SK-N-SH (cell line): ENCODE data around the gene ATG16L2.

ENCODE experiments used
- EP300 ChIP-seq, 2 experiments: IDR thresholded peaks; 2 replicates each; pipeline versions ENCODE4 v1.4.0 to v1.6.1; 2012; ENCODE audit warnings: borderline replicate concordance in 1 of 2, low read depth in 1 of 2, low read length in 1 of 2
- JUND ChIP-seq: IDR thresholded peaks from 2 replicates; pipeline ENCODE4 v1.4.0; 2012
- MXI1 ChIP-seq: IDR thresholded peaks from 2 replicates; pipeline ENCODE4 v1.6.1; 2012; ENCODE audit warnings: mild to moderate bottlenecking, low read depth, low read length, improper control_type of control experiment
- POLR2AphosphoS5 ChIP-seq: IDR thresholded peaks from 2 replicates; pipeline ENCODE4 v1.6.1; 2012; ENCODE audit warnings: low read depth, low read length
- RAD21 ChIP-seq: IDR thresholded peaks from 2 replicates; pipeline ENCODE4 v1.6.1; 2012; ENCODE audit warnings: mild to moderate bottlenecking, low read length
- RFX5 ChIP-seq: IDR thresholded peaks from 2 replicates; pipeline ENCODE4 v1.6.1; 2012; ENCODE audit warnings: mild to moderate bottlenecking, improper control_type of control experiment, low read length
- SMC3 ChIP-seq: IDR thresholded peaks from 2 replicates; pipeline ENCODE4 v1.6.1; 2012; ENCODE audit warnings: low read depth, low read length, improper control_type of control experiment
- TAF1 ChIP-seq: IDR thresholded peaks from 2 replicates; pipeline ENCODE4 v1.6.1; 2012; ENCODE audit warnings: low read depth, mild to moderate bottlenecking, low read length, moderate library complexity, borderline replicate concordance
- TF ChIP-seq, protein P1 (sequence below): fragments of 200-600 bp; sonication (generic); IDR thresholded peaks from 2 replicates; pipeline ENCODE4 v1.6.1; 2017; ENCODE audit warnings: antibody characterized with exemption, mild to moderate bottlenecking, moderate library complexity
- TF ChIP-seq, protein P2 (sequence below): IDR thresholded peaks from 2 replicates; pipeline ENCODE4 v1.4.0; 2012; ENCODE audit warnings: low read depth
- TF ChIP-seq, protein P3 (sequence below): IDR thresholded peaks from 2 replicates; pipeline ENCODE4 v1.6.1; 2012; ENCODE audit warnings: mild to moderate bottlenecking, low read depth, low read length, moderate library complexity
- TF ChIP-seq, protein P4 (sequence below): fragments of 150-350 bp; IDR thresholded peaks from 2 replicates; pipeline ENCODE4 v1.6.1; 2017; ENCODE audit warnings: antibody characterized with exemption, low read length, low read depth, borderline replicate concordance

DNA sequence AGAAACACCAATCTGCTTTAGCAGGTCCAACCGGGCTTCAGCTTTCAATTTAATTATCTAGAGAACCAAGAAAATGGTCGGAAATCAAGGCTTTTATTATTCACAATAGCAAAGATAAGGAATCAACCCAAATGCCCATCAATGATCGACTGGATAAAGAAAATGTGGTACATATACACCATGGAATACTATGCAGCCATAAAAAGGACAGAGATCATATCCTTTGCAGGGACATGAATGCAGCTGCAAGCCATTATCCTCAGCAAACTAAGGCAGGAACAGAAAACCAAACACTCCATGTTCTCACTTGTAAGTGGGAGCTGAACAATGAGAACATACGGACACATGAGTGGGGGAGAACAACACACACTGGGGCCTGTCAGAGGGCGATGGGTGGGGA, 53.8 kb downstream of the ATG16L2 start:
- TF ChIP-seq, protein P1, sequence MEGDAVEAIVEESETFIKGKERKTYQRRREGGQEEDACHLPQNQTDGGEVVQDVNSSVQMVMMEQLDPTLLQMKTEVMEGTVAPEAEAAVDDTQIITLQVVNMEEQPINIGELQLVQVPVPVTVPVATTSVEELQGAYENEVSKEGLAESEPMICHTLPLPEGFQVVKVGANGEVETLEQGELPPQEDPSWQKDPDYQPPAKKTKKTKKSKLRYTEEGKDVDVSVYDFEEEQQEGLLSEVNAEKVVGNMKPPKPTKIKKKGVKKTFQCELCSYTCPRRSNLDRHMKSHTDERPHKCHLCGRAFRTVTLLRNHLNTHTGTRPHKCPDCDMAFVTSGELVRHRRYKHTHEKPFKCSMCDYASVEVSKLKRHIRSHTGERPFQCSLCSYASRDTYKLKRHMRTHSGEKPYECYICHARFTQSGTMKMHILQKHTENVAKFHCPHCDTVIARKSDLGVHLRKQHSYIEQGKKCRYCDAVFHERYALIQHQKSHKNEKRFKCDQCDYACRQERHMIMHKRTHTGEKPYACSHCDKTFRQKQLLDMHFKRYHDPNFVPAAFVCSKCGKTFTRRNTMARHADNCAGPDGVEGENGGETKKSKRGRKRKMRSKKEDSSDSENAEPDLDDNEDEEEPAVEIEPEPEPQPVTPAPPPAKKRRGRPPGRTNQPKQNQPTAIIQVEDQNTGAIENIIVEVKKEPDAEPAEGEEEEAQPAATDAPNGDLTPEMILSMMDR: no peak
- TF ChIP-seq RAD21 (no peak), JUND (no peak), POLR2AphosphoS5 (no peak), EP300 (IDR thresholded peaks at IDR 0.05; ENCODE audit: borderline replicate concordance in 1 of 2, low read depth in 1 of 2, low read length in 1 of 2) (no peak), SMC3 (no peak), MXI1 (no peak), RFX5 (no peak), TAF1 (no peak)
- TF ChIP-seq, protein P2, sequence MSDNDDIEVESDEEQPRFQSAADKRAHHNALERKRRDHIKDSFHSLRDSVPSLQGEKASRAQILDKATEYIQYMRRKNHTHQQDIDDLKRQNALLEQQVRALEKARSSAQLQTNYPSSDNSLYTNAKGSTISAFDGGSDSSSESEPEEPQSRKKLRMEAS: no peak
- TF ChIP-seq, protein P3, sequence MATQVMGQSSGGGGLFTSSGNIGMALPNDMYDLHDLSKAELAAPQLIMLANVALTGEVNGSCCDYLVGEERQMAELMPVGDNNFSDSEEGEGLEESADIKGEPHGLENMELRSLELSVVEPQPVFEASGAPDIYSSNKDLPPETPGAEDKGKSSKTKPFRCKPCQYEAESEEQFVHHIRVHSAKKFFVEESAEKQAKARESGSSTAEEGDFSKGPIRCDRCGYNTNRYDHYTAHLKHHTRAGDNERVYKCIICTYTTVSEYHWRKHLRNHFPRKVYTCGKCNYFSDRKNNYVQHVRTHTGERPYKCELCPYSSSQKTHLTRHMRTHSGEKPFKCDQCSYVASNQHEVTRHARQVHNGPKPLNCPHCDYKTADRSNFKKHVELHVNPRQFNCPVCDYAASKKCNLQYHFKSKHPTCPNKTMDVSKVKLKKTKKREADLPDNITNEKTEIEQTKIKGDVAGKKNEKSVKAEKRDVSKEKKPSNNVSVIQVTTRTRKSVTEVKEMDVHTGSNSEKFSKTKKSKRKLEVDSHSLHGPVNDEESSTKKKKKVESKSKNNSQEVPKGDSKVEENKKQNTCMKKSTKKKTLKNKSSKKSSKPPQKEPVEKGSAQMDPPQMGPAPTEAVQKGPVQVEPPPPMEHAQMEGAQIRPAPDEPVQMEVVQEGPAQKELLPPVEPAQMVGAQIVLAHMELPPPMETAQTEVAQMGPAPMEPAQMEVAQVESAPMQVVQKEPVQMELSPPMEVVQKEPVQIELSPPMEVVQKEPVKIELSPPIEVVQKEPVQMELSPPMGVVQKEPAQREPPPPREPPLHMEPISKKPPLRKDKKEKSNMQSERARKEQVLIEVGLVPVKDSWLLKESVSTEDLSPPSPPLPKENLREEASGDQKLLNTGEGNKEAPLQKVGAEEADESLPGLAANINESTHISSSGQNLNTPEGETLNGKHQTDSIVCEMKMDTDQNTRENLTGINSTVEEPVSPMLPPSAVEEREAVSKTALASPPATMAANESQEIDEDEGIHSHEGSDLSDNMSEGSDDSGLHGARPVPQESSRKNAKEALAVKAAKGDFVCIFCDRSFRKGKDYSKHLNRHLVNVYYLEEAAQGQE: no peak
- TF ChIP-seq, protein P4, sequence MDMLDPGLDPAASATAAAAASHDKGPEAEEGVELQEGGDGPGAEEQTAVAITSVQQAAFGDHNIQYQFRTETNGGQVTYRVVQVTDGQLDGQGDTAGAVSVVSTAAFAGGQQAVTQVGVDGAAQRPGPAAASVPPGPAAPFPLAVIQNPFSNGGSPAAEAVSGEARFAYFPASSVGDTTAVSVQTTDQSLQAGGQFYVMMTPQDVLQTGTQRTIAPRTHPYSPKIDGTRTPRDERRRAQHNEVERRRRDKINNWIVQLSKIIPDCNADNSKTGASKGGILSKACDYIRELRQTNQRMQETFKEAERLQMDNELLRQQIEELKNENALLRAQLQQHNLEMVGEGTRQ: no peak
